KOPT-K1 (cell line): Measurements from ENCODE around the gene CAPZA1.

Source experiments
- H3K27ac ChIP-seq: fragments of 200-600 bp; sonication (generic); 2 replicates; pipeline ENCODE4 v1.5.1; 2016; ENCODE audit warnings: antibody characterized with exemption, mild to moderate bottlenecking, low read depth, low read length; ENCODE audit not compliant: poor library complexity, severe bottlenecking
- H3K36me3 ChIP-seq: fragments of 200-600 bp; sonication (generic); 2 replicates; pipeline ENCODE4 v1.5.1; 2017; ENCODE audit warnings: antibody characterized with exemption, mild to moderate bottlenecking, low read length, moderate library complexity; ENCODE audit not compliant: insufficient read depth
- H3K9me3 ChIP-seq: fragments of 200-600 bp; sonication (generic); 2 replicates; pipeline ENCODE4 v1.5.1; 2017; ENCODE audit warnings: antibody characterized with exemption, low read length, mild to moderate bottlenecking; ENCODE audit not compliant: insufficient read depth, poor library complexity, severe bottlenecking

CAPZA1 gene

GRCh38 chr1:112708002-112708448 lies 88.4 kb downstream of the CAPZA1 start:
- no peak overlapping the region for H3K27ac ChIP-seq
- H3K36me3 ChIP-seq: no peaks in the 10 kb centered on the region
- no peaks in the 10 kb centered on the region for H3K9me3 ChIP-seq

GRCh38 chr1:112708489-112708888 lies 88.9 kb downstream of the CAPZA1 start:
- no peaks in the 10 kb centered on the region for H3K36me3 ChIP-seq
- H3K27ac ChIP-seq: no peak overlapping the region
- no peaks in the 10 kb centered on the region for H3K9me3 ChIP-seq

- Histone ChIP-seq H3K9me3 (no peaks in the 10 kb centered on the region), H3K36me3 (no peaks in the 10 kb centered on the region), H3K27ac (no peak overlapping the region)
These were observed 90.5 kb downstream of the CAPZA1 start for GRCh38 chr1:112710159-112710558.

DNA sequence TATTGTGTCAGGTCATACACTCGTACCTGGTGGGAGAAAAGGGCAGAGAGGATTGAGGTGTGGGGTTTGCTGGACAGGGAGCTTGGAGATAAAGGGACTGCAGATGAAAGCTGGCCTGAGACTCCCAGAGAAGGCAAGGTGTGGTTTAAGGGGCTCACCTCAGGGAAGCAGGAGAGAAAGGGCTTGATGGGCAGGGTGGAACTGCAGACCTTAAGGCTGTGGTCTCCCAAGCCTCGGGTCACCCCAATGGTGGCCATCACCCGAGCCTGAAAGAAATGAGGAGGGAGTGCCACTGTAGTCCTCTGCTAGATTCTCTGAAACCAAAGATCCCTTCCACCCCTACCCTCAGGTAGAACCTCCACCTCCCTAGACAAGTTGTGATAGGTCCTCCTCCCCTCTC lies 91.0 kb downstream of the CAPZA1 start:
- Histone ChIP-seq H3K9me3 (no peaks in the 10 kb centered on the region), H3K27ac (no peak overlapping the region)

GRCh38 chr1:112711041-112711440 lies 91.4 kb downstream of the CAPZA1 start:
- Histone ChIP-seq H3K27ac (no peak overlapping the region), H3K9me3 (no peaks in the 10 kb centered on the region), H3K36me3 (no peaks in the 10 kb centered on the region)

More for the DNA sequence above, 91.0 kb downstream of the CAPZA1 start:
- no peaks in the 10 kb centered on the region for H3K36me3 ChIP-seq

GRCh38 chr1:112711670-112712069 lies 92.0 kb downstream of the CAPZA1 start:
- Histone ChIP-seq H3K9me3 (no peaks in the 10 kb centered on the region), H3K36me3 (no peaks in the 10 kb centered on the region), H3K27ac (no peak overlapping the region)

GRCh38 chr1:112712191-112712590 lies 92.6 kb downstream of the CAPZA1 start:
- no peaks in the 10 kb centered on the region for H3K36me3 ChIP-seq
- no peaks in the 10 kb centered on the region for H3K9me3 ChIP-seq
- no peak overlapping the region for H3K27ac ChIP-seq

DNA sequence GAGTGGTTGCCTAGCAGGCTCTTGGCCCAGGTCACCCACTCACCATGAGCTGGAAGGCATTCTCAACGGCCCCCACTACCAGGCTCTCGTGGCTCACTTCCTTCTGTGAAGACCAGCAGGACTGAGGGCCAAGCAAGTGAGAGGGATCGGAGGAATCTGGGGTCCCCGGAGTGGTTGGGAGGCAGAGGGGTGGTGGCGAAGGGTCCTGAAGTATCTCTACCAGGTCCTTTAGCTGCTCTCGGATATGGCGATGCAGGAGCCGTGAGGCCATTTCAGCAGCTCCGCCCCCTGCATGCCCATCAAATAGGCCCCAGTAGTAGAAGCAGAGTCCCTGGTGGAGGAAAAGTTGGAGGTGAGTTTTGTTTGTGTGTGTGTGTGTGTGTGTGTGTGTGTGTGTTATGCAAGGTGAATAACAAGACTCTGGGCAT lies 93.1 kb downstream of the CAPZA1 start:
- Histone ChIP-seq H3K36me3 (no peaks in the 10 kb centered on the region), H3K27ac (no peak overlapping the region), H3K9me3 (no peaks in the 10 kb centered on the region)

DNA sequence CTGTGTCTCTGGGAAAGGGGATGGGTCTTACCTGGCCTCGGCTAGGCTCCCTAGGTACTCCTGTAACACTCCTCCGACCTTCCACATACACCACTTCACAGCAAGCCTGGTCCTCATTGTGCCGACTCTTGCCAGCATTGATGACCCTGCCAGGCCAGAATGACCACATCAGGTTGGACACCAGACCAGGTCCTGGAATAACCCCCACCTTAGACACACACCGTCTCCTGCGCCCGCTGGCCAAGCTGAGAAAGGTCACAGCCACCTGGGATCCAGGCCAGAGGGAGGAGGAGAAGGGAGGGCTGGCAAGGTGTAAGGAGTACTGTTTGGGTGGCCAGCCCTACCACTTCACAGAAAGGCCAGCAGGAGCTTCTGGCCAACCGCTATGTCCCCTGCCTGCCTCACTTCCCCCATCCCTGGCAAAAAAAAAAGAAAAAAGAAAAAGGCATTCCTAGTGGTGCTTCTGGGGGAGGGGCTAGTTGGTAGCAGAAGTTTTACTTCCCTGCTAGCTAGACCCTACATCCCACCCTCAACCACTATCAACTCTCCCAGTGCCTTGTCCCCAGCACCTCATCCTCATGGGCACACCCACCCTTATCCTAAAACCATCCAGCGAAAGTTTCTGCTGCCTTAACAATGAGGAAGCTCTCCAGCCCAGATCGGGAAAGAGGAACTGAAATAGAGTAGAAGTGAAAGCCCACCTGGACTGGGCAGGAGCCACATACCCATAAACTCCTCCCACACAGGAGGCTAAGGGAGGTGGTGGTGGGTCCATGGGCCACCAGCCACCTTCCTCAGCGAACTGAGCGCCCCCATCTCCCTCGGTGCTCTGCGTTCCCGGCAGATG lies 94.1 kb downstream of the CAPZA1 start:
- no peaks in the 10 kb centered on the region for H3K9me3 ChIP-seq
- no peaks in the 10 kb centered on the region for H3K36me3 ChIP-seq
- H3K27ac ChIP-seq: no peak overlapping the region

- Histone ChIP-seq H3K9me3 (no peaks in the 10 kb centered on the region), H3K27ac (no peak overlapping the region), H3K36me3 (no peaks in the 10 kb centered on the region)
These were observed 95.0 kb downstream of the CAPZA1 start for GRCh38 chr1:112714313-112715263.

DNA sequence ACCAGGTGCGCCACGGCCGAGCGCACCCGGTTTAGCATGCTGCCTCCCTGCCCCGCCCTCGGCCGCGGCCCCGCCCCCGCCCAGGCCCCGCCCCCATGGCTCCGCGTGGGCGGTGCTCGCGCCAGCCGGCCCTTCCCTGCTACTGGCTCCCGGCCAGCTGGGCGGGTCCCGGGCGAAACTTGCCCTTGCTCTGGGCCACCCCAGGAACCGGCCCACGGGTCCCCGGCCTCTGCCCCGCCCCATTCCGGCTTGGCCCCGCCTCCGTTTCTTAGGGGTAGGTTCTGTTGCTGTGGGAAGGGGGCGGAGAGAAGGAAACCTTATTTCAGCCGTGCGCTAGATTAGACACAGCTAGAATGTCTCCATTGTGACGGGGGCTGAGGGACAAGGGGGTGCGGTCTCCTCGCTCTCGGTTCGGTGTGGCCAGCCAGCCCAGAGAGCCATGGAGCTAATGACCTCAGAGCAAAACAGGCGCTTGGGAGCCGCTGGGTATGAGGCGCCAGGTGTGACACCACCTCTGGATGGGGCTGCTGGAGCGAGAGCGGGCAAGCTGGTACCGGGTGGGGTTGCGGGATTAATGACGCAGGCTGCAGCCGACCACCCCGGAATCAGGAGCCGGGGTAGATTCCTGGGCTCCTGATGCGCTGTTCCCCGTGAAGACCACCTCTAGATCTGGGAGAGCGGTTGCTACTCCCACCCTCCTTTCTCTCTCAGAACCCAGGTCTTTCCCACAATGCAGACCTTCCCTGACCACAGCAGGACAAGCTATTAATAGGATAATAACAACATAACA lies 95.8 kb downstream of the CAPZA1 start, which contains the start of gene PPM1J:
Gene PPM1J (minus strand): TSS at position 69 of the 790 bp plus-strand sequence. CDS start 31 bp downstream, at position 38.
- Histone ChIP-seq H3K27ac (no peak within 1 kb of the TSS), H3K36me3 (no peaks in the 10 kb centered on the region), H3K9me3 (no peaks in the 10 kb centered on the region)

- no peaks in the 10 kb centered on the region for H3K9me3 ChIP-seq
- no peak overlapping the region for H3K27ac ChIP-seq
- H3K36me3 ChIP-seq: no peaks in the 10 kb centered on the region
These were observed 96.6 kb downstream of the CAPZA1 start for GRCh38 chr1:112716133-112716720.

- Histone ChIP-seq H3K36me3 (no peaks in the 10 kb centered on the region), H3K27ac (no peak overlapping the region), H3K9me3 (no peaks in the 10 kb centered on the region)
These were observed 97.7 kb downstream of the CAPZA1 start for GRCh38 chr1:112717263-112717873.
